ENCODE data around the gene TMEM271.

TMEM271 gene

GRCh38 chr4:576991-577498, 950 bp upstream of the TMEM271 start:
- no peak overlapping the region for H3K4me2 ChIP-seq (ENCODE audit: low read length)
- no peaks in the 10 kb centered on the region for H3K9me2 ChIP-seq (ENCODE audit: low read depth, low read length)
- H3K79me2 ChIP-seq (ENCODE audit: insufficient read depth, low read length), result no peaks in the 10 kb centered on the region
- no peaks in the 10 kb centered on the region for H3K36me3 ChIP-seq (ENCODE audit: insufficient read depth, low read length)
- H3K4me1 ChIP-seq (ENCODE audit: insufficient read depth, low read length, severe bottlenecking), result no peaks in the 10 kb centered on the region
- H3K9ac ChIP-seq (ENCODE audit: low read length), result no peak overlapping the region
- H2AFZ ChIP-seq (ENCODE audit: low read length), result no peak overlapping the region
- TF ChIP-seq CTCF (IDR thresholded peaks at IDR 0.05; ENCODE audit: low read length), result no peak
- TF ChIP-seq EZH2 (IDR thresholded peaks at IDR 0.05; ENCODE audit: borderline replicate concordance, low read length), result no peak
- H3K4me3 ChIP-seq (ENCODE audit: low read depth, low read length, poor library complexity, severe bottlenecking), result no peak overlapping the region
- H4K20me1 ChIP-seq (ENCODE audit: insufficient read depth, low read length), result no peaks in the 10 kb centered on the region
- H3K9me3 ChIP-seq (ENCODE audit: low read length), result no peaks in the 10 kb centered on the region
- H3K27ac ChIP-seq (ENCODE audit: low read depth, low read length, poor library complexity, severe bottlenecking), result no peak overlapping the region
- no peaks in the 10 kb centered on the region for H3K27me3 ChIP-seq (ENCODE audit: insufficient read depth, low read length)
- H3F3A ChIP-seq (ENCODE audit: insufficient read depth, low read length), result no peaks in the 10 kb centered on the region

- no peak overlapping the region for H3K9ac ChIP-seq (ENCODE audit: low read length)
- no peaks in the 10 kb centered on the region for H3F3A ChIP-seq (ENCODE audit: insufficient read depth, low read length)
- no peaks in the 10 kb centered on the region for H3K4me1 ChIP-seq (ENCODE audit: insufficient read depth, low read length, severe bottlenecking)
- H3K36me3 ChIP-seq (ENCODE audit: insufficient read depth, low read length), result no peaks in the 10 kb centered on the region
- no peak overlapping the region for H2AFZ ChIP-seq (ENCODE audit: low read length)
- TF ChIP-seq EZH2 (IDR thresholded peaks at IDR 0.05; ENCODE audit: borderline replicate concordance, low read length) (no peak), CTCF (IDR thresholded peaks at IDR 0.05; ENCODE audit: low read length) (no peak)
- H3K9me2 ChIP-seq (ENCODE audit: low read depth, low read length), result no peaks in the 10 kb centered on the region
- H3K4me3 ChIP-seq (ENCODE audit: low read depth, low read length, poor library complexity, severe bottlenecking), result no peak overlapping the region
- no peaks in the 10 kb centered on the region for H4K20me1 ChIP-seq (ENCODE audit: insufficient read depth, low read length)
- no peak overlapping the region for H3K4me2 ChIP-seq (ENCODE audit: low read length)
- no peaks in the 10 kb centered on the region for H3K9me3 ChIP-seq (ENCODE audit: low read length)
- H3K27me3 ChIP-seq (ENCODE audit: insufficient read depth, low read length), result no peaks in the 10 kb centered on the region
- H3K79me2 ChIP-seq (ENCODE audit: insufficient read depth, low read length), result no peaks in the 10 kb centered on the region
- H3K27ac ChIP-seq (ENCODE audit: low read depth, low read length, poor library complexity, severe bottlenecking), result no peak overlapping the region
These were observed 584 bp downstream of the TMEM271 start for GRCh38 chr4:575281-576141.

- H3K27me3 ChIP-seq (ENCODE audit: insufficient read depth, low read length), result no peaks in the 10 kb centered on the region
These were observed 1.5 kb downstream of the TMEM271 start for GRCh38 chr4:574346-575161.

More at GRCh38 chr4:574346-575161, 1.5 kb downstream of the TMEM271 start:
- Histone ChIP-seq H3K4me3 (ENCODE audit: low read depth, low read length, poor library complexity, severe bottlenecking) (no peak overlapping the region), H3K9me3 (ENCODE audit: low read length) (no peaks in the 10 kb centered on the region), H2AFZ (ENCODE audit: low read length) (no peak overlapping the region), H3K36me3 (ENCODE audit: insufficient read depth, low read length) (no peaks in the 10 kb centered on the region), H3K9ac (ENCODE audit: low read length) (no peak overlapping the region), H3K79me2 (ENCODE audit: insufficient read depth, low read length) (no peaks in the 10 kb centered on the region), H4K20me1 (ENCODE audit: insufficient read depth, low read length) (no peaks in the 10 kb centered on the region), H3K4me2 (ENCODE audit: low read length) (no peak overlapping the region), H3K4me1 (ENCODE audit: insufficient read depth, low read length, severe bottlenecking) (no peaks in the 10 kb centered on the region), H3K27ac (ENCODE audit: low read depth, low read length, poor library complexity, severe bottlenecking) (no peak overlapping the region), H3K9me2 (ENCODE audit: low read depth, low read length) (no peaks in the 10 kb centered on the region), H3F3A (ENCODE audit: insufficient read depth, low read length) (no peaks in the 10 kb centered on the region)
- TF ChIP-seq EZH2 (IDR thresholded peaks at IDR 0.05; ENCODE audit: borderline replicate concordance, low read length), result no peak
- TF ChIP-seq CTCF (IDR thresholded peaks at IDR 0.05; ENCODE audit: low read length), result no peak
